Activated CD8-positive, alpha-beta memory T cell treated with anti-CD3 and anti-CD28 coated beads, Interleukin-2, amount 10 ng/mL, durations not matched to agents 7 days and 5 days (primary cell): ENCODE data around the gene LRP10. TPM values are rescaled to one million over a fixed set of nuclear protein-coding genes. Genes with fewer than 3 reads are reported as not detected.

Experiments
- ATAC-seq: fragments of 150-1000 bp; cut with Tn5 transposase; one replicate; pipeline ENCODE4 v1.10.0; 2021; ENCODE audit warnings: moderate library complexity
- CTCF ChIA-PET: fragments of 350-600 bp; sonication (Branson Sonifier 250); formaldehyde crosslinking; loops from one replicate; lab custom pipeline; 2021; ENCODE audit warnings: antibody characterized with exemption; lab: Charles Lee
- DNase-seq: peaks from one replicate; pipeline ENCODE4 v3.0.0-alpha.2; 2020
- H3K27ac Mint-ChIP-seq: one replicate; pipeline ENCODE4 v1.8.0; 2021; ENCODE audit warnings: mild to moderate bottlenecking, mixed read lengths
- H3K27me3 Mint-ChIP-seq: one replicate; pipeline ENCODE4 v1.8.0; 2021; ENCODE audit warnings: mixed read lengths
- H3K36me3 Mint-ChIP-seq: one replicate; pipeline ENCODE4 v1.8.0; 2021; ENCODE audit warnings: mild to moderate bottlenecking, mixed read lengths
- H3K4me1 Mint-ChIP-seq: one replicate; pipeline ENCODE4 v1.8.0; 2021; ENCODE audit warnings: mixed read lengths
- H3K4me3 Mint-ChIP-seq: one replicate; pipeline ENCODE4 v1.8.0; 2021; ENCODE audit warnings: mild to moderate bottlenecking, moderate library complexity, mixed read lengths
- H3K9me3 Mint-ChIP-seq: one replicate; pipeline ENCODE4 v1.8.0; 2022; ENCODE audit warnings: low read depth, mixed read lengths
- total RNA-seq, 2 experiments: library from RNA; stranded (reverse); gene quantifications; one replicate each; pipeline ENCODE4 v1.2.3, GENCODE V29; 2021

LRP10 gene
- total RNA-seq, 2 experiments from 2014 or later: 59.0 to 60.1 TPM

- DNase-seq (no peak), ATAC-seq (no peak)
- Mint-ChIP-seq H3K9me3 (no peaks in the 10 kb centered on the region), H3K27me3 (peaks cover 16% of the 10 kb centered on the region), H3K36me3 (peaks cover 19% of the 10 kb centered on the region), H3K4me3 (no peak overlapping the region), H3K27ac (no peak overlapping the region), H3K4me1 (peaks cover 12% of the 10 kb centered on the region)
- CTCF ChIA-PET: interaction anchor here (0.8 to 4.3 kb wide), 6 partner anchors 13 to 29 kb away, joined by 3 to 26 read pairs (median 4); no protein-coding TSS in a partner anchor
Measured at GRCh38 chr14:22837114-22837749, 34.3 kb upstream of the LRP10 start.

- DNase-seq: no peak
- H3K27ac Mint-ChIP-seq: no peak overlapping the region
- no peaks in the 10 kb centered on the region for H3K9me3 Mint-ChIP-seq
- H3K4me3 Mint-ChIP-seq: no peak overlapping the region
- peaks cover 16% of the 10 kb centered on the region for H3K36me3 Mint-ChIP-seq
- H3K27me3 Mint-ChIP-seq: peaks cover 16% of the 10 kb centered on the region
- CTCF ChIA-PET: interaction anchor here (0.6 to 4.3 kb wide), 10 partner anchors 8 to 849 kb away, joined by 3 to 26 read pairs (median 4); partner anchors contain the start of gene MRPL52
- H3K4me1 Mint-ChIP-seq: peaks cover 12% of the 10 kb centered on the region
- no peak for ATAC-seq
Measured at GRCh38 chr14:22837750-22838538, 33.6 kb upstream of the LRP10 start.

DNA sequence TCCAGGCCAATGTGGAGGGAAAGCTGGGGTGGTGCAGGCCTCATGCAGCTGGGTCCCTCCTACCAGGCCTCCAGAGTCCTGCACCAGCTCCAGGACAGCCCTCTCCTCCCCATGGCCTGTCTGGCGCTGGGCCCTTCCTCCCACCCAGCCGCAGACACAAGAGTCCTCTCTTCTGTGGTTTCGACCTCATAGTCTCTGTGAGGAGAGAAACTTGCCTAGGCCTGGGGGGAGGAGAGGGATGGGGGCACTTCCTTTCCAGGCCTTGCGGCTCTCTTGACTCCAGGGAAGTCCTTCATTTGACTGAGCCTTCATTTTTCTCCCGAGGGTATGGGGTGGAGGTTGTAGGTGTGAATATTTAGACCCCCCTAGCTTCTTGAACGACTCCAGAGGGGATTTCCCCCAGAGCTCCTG, 32.9 kb upstream of the LRP10 start:
- no peak for ATAC-seq
- Mint-ChIP-seq H3K4me1 (peaks cover 12% of the 10 kb centered on the region), H3K27me3 (peaks cover 16% of the 10 kb centered on the region), H3K27ac (no peak overlapping the region), H3K4me3 (no peak overlapping the region), H3K9me3 (no peaks in the 10 kb centered on the region), H3K36me3 (peaks cover 12% of the 10 kb centered on the region)
- no peak for DNase-seq
- CTCF ChIA-PET: interaction anchor here (1.0 to 4.3 kb wide), 5 partner anchors 8 to 268 kb away, joined by 4 to 26 read pairs (median 6); partner anchors contain the start of gene MRPL52

DNA sequence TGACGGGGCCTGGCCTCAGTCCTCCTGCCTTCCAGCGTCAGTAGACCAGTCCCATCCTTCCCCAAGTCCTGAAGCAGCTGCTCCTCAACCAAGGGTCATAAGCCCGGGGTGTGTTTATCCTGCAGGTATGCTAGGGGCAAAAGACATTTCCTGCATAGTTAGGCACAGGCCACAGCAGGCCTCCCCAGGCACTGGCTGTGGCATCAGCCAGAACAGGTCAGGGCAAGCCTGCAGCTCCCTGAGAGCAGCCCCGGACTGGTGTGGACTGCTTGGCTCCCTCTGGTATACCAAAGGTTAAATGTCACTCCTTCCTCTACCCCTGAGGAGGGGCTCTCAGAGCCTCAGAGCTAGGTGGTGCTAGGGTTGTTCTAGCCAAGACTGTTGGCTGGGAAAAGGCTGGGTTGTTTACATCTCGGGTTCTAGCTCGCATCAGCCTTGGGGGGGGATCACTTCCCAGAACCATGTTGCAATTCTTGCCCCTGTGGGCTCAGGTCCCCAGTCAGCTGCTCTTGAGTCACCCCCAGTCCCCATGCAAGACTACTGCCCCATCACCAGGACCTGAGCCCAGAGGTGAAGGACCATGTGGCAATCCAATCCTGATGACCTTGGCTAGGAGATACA, 32.3 kb upstream of the LRP10 start:
- no peaks in the 10 kb centered on the region for H3K9me3 Mint-ChIP-seq
- peaks cover 12% of the 10 kb centered on the region for H3K4me1 Mint-ChIP-seq
- no peak for ATAC-seq
- H3K4me3 Mint-ChIP-seq: no peak overlapping the region
- peaks cover 11% of the 10 kb centered on the region for H3K36me3 Mint-ChIP-seq
- H3K27me3 Mint-ChIP-seq: peaks cover 16% of the 10 kb centered on the region
- CTCF ChIA-PET: interaction anchor here (1.0 to 4.3 kb wide), 5 partner anchors 9 to 269 kb away, joined by 4 to 26 read pairs (median 6); partner anchors contain the start of gene MRPL52
- no peak overlapping the region for H3K27ac Mint-ChIP-seq
- DNase-seq: no peak

GRCh38 chr14:22841311-22841710, 30.2 kb upstream of the LRP10 start:
- H3K27ac Mint-ChIP-seq: no peak overlapping the region
- H3K4me3 Mint-ChIP-seq: no peak overlapping the region
- ATAC-seq: no peak
- H3K27me3 Mint-ChIP-seq: peaks cover 15% of the 10 kb centered on the region
- H3K9me3 Mint-ChIP-seq: no peaks in the 10 kb centered on the region
- H3K36me3 Mint-ChIP-seq: no peaks in the 10 kb centered on the region
- CTCF ChIA-PET: interaction anchor here (0.9 kb wide), 1 partner anchor 11 kb away, joined by 3 read pairs; no protein-coding TSS in a partner anchor
- DNase-seq: no peak
- peaks cover 12% of the 10 kb centered on the region for H3K4me1 Mint-ChIP-seq

DNA sequence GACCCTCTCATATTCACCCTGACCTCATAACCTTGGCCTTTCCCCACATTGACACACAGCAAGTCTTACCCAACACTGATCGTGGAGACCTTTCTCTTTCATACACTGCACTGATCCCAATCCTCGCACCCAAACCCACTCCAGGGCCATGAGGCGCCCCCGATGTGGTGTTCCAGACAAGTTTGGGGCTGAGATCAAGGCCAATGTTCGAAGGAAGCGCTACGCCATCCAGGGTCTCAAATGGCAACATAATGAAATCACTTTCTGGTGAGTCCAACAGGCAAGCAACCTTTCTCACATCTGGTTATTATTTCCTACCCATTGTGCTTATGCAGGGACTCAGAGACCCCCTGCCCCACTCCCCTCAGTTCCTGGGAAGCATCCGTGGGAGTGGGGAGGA, 29.8 kb upstream of the LRP10 start:
- CTCF ChIA-PET: no interaction called here
- ATAC-seq (no peak), DNase-seq (no peak)
- Mint-ChIP-seq H3K9me3 (no peaks in the 10 kb centered on the region), H3K36me3 (no peaks in the 10 kb centered on the region), H3K4me3 (no peak overlapping the region), H3K27me3 (peaks cover 13% of the 10 kb centered on the region), H3K27ac (no peak overlapping the region), H3K4me1 (peaks cover 12% of the 10 kb centered on the region)

DNA sequence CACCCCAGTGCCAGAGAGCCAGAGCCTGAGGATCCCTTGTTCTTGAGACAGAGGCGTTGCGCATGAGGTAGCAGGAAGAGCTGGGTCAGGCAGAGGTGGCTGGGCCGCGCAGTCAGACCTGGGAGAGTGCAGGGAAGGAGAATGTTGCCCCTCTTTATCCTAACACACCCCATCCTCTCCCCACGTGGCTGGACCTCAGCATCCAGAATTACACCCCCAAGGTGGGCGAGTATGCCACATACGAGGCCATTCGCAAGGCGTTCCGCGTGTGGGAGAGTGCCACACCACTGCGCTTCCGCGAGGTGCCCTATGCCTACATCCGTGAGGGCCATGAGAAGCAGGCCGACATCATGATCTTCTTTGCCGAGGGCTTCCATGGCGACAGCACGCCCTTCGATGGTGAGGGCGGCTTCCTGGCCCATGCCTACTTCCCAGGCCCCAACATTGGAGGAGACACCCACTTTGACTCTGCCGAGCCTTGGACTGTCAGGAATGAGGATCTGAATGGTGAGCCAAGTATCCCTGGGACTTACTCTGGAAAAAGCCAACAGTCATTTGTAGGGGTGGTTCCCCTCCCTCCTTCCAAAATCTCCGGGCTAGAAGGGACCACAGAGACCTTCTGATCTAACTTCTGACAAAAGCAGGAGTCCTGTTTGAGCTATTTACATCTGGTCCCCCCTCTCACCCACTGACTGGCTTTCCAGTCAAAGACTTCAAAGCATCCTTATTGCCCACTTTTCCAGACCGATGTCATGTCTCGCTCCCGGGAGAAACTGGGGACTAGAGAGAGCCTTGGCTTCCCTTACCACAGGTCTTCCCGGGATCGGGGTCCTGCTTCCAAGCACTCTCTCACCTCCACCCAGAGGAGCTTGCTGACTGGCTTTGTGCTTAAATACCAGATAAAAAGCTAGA, 29.1 kb upstream of the LRP10 start:
- Mint-ChIP-seq H3K27me3 (peaks cover 6% of the 10 kb centered on the region), H3K36me3 (no peaks in the 10 kb centered on the region), H3K9me3 (no peaks in the 10 kb centered on the region), H3K4me3 (no peak overlapping the region), H3K4me1 (peaks cover 12% of the 10 kb centered on the region), H3K27ac (no peak overlapping the region)
- no peak for ATAC-seq
- no peak for DNase-seq
- CTCF ChIA-PET: interaction anchor here (1.0 to 3.4 kb wide), 3 partner anchors 10 to 19 kb away, joined by 3 to 13 read pairs (median 5); no protein-coding TSS in a partner anchor

- DNase-seq (no peak), ATAC-seq (no peak)
- no peak overlapping the region for H3K4me3 Mint-ChIP-seq
- peaks cover 10% of the 10 kb centered on the region for H3K4me1 Mint-ChIP-seq
- no peaks in the 10 kb centered on the region for H3K9me3 Mint-ChIP-seq
- H3K27ac Mint-ChIP-seq: no peak overlapping the region
- no peaks in the 10 kb centered on the region for H3K36me3 Mint-ChIP-seq
- CTCF ChIA-PET: interaction anchor here (1.0 to 3.4 kb wide), 3 partner anchors 9 to 19 kb away, joined by 3 to 13 read pairs (median 5); no protein-coding TSS in a partner anchor
- H3K27me3 Mint-ChIP-seq: no peaks in the 10 kb centered on the region
Measured at GRCh38 chr14:22843123-22843925, 28.2 kb upstream of the LRP10 start.

DNA sequence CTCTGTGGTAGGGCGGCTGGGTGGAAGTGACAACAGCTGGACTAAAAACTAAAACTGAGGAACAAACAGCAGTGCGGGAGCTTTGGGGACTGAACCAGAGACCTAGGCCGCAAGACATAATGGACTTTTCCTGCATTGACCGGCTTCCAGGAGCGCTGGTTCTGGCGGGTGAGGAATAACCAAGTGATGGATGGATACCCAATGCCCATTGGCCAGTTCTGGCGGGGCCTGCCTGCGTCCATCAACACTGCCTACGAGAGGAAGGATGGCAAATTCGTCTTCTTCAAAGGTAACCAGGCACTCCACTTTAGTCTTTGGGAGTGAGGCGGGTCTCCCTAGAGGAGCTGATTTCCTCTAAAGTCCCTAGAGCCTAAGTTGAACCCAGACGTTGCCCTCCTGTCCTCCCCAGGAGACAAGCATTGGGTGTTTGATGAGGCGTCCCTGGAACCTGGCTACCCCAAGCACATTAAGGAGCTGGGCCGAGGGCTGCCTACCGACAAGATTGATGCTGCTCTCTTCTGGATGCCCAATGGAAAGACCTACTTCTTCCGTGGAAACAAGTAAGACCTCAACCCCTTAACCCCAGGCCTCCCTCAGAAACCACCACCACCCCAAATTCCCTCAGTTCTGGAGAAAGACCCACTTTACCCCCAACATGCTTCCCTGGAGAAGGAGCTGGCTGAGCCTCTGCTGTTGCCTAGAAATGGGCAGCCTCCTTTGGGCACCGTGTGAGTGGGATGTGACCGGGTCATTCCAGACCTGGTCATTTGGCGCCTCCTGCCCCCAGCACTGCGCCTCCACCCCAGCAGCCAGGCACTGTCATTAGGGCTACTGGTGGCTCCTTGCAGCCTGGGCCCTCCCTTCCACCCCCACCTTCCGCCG, 27.1 kb upstream of the LRP10 start:
- DNase-seq (no peak), ATAC-seq (no peak)
- H3K9me3 Mint-ChIP-seq: no peaks in the 10 kb centered on the region
- H3K27ac Mint-ChIP-seq: no peak overlapping the region
- peaks cover 5% of the 10 kb centered on the region for H3K27me3 Mint-ChIP-seq
- H3K4me1 Mint-ChIP-seq: peaks cover 3% of the 10 kb centered on the region
- CTCF ChIA-PET: interaction anchor here (1.1 to 3.4 kb wide), 2 partner anchors 14 to 21 kb away, joined by 4 to 13 read pairs; no protein-coding TSS in a partner anchor
- H3K36me3 Mint-ChIP-seq: no peaks in the 10 kb centered on the region
- H3K4me3 Mint-ChIP-seq: no peak overlapping the region

GRCh38 chr14:22845103-22845394, 26.5 kb upstream of the LRP10 start:
- CTCF ChIA-PET: interaction anchor here (1.1 to 3.4 kb wide), 2 partner anchors 13 to 21 kb away, joined by 4 to 13 read pairs; no protein-coding TSS in a partner anchor
- DNase-seq (no peak), ATAC-seq (no peak)
- Mint-ChIP-seq H3K4me1 (peaks cover 2% of the 10 kb centered on the region), H3K27ac (no peak overlapping the region), H3K36me3 (no peaks in the 10 kb centered on the region), H3K27me3 (peaks cover 5% of the 10 kb centered on the region), H3K4me3 (no peak overlapping the region), H3K9me3 (no peaks in the 10 kb centered on the region)
